LNCAP (cell line): ENCODE results near the gene FRG2C.
A peak's percentile ranks its signal among the peaks of the same experiment; 100 is the strongest.
"Not testable (repeated sequence)": the region's sequence is repeated elsewhere in the genome, so short reads cannot be mapped to it uniquely, and the experiment has no call there.

Experiments
- TF ChIP-seq, protein P1 (sequence below): fragments of 450-650 bp; IDR thresholded peaks from 2 replicates; pipeline ENCODE4 v1.5.1; 2017; ENCODE audit warnings: mild to moderate bottlenecking

FRG2C gene

DNA sequence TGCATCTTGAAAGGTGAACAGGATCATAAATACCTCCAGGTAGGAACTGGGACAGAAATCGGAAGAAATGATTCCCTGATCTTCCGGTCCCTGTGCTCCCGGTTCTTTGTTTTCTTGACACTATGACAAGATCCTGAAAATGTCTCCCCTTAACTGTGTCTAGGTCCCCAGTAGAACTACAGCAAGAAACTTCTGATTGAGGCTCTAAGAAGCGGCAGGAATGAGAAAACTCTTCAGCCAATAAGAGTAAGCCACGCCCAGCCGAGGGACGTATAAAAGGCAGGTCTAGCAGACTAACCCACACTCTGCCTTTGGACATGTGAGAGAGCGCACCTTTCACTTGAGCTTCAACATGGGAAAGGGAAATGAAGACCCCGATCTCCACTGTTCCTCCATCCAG, at the start of gene FRG2C:
TSS of gene FRG2C (plus strand) at position 301 of the 400 bp plus-strand sequence. CDS start at position 353, 52 bp downstream.
- TF ChIP-seq, protein P1, sequence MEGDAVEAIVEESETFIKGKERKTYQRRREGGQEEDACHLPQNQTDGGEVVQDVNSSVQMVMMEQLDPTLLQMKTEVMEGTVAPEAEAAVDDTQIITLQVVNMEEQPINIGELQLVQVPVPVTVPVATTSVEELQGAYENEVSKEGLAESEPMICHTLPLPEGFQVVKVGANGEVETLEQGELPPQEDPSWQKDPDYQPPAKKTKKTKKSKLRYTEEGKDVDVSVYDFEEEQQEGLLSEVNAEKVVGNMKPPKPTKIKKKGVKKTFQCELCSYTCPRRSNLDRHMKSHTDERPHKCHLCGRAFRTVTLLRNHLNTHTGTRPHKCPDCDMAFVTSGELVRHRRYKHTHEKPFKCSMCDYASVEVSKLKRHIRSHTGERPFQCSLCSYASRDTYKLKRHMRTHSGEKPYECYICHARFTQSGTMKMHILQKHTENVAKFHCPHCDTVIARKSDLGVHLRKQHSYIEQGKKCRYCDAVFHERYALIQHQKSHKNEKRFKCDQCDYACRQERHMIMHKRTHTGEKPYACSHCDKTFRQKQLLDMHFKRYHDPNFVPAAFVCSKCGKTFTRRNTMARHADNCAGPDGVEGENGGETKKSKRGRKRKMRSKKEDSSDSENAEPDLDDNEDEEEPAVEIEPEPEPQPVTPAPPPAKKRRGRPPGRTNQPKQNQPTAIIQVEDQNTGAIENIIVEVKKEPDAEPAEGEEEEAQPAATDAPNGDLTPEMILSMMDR: not testable (repeated sequence)

DNA sequence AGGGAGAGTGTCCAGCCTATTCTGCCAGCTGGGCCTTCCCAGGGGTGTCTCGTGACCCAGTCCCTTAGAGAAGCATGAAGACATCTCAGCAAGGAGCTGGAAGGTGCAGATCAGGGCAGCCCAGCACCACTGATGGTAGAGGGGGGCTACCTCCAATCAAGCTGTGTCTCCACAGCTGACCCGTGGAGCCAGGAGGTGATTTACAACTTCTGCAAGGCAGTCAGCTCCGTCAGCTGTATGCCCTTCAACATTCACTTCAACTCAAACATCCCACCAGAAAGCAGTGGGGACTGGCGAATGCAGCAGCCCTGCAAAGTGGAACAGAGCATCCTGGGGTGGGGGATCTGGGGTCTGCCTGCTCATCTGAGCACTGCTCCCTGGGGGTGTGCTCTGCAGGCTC, 32.6 kb upstream of the FRG2C start:
- TF ChIP-seq, protein P1: no peak

DNA sequence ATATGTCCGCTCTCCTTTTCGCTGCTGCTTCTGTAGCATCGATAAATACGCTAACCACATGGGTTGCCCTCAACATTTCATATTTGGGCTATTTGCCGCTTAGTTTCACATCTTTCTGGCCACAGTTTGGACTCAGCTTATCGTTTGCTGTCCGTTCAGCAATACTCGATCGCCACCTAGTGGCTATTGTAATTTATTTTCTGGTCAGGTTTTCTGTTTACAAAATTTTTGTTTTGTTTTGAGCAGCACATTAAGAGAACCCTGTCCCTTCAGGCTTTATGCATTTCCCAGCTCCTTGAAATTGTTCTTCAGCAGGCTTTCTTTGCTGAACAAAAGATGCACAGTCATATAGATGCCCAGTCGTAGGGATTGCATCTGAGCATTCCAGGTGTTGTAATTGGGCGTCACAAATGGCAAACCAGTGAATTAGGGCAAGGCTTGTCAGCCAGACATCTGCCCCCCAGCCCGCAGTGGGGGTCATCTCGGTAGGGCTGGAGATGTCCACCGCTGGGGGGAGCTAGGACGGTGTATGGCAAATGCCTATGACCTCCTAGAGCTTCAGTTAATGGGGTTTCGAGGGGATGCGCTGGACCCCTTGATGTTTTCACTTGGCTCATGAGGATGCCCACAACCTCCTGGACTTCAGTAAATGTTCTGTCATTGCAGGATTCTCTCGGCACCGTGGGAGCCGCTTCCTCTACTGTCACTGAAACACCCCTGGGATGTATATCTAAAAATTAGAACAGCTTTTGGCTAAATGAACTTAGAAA, 20.9 kb upstream of the FRG2C start:
- TF ChIP-seq, protein P1: peak; percentile 48; the same call in 1 of the 2 replicates

DNA sequence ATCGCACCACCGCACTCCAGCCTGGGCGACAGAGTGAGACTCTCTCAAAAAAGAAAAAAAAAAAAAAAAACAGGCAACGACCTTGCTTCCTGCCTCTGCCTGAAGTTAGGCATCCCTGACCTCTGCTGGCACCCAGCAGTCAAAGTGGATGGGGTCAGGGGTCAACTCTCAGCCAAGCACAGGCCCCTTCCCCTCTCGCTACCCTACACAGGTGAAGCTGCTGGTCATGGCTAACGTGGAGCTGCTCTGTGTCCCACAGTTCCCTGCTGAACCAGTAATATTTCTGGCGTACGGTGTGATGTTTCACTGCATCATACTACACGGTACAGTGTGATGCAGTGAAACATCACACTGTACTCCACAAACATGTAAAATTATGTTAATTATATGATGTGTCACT, 13.9 kb upstream of the FRG2C start:
- TF ChIP-seq, protein P1: no peak

DNA sequence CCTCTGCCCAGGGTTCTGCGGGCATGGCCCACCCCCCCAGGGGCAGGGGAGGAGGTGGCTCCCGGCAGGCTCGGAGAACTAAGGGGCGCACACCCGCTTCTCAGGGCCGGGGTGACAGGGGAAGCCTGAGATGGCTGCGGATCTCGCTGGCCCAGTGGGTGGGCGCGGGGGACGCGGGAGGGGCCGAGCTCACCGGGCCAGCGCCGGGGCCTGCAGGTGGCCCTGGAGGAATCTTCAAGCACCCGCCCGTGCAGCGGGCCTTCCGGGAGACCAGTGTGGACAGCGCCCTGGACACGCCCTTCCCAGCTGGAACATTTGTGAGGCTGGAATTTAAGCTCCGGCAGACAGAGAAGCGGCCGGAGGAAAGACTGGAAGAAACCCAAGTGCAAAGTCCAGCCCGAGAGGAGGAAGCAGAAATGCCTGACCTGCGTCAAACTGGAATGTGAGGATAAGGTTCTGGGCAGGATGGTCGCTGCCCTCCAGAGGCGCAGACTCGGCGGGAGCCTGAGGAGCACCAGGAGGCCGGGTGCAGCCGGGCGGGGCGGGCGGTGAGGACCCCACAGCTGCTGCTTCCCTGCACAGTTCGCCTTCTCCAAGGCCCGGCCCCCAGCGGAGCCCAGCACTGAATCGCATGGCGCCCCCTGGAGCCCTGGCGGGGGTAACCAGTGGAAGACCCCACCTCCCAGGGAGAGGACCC, 5.6 kb upstream of the FRG2C start:
- TF ChIP-seq, protein P1: peak; percentile 40; the same call in 1 of the 2 replicates

DNA sequence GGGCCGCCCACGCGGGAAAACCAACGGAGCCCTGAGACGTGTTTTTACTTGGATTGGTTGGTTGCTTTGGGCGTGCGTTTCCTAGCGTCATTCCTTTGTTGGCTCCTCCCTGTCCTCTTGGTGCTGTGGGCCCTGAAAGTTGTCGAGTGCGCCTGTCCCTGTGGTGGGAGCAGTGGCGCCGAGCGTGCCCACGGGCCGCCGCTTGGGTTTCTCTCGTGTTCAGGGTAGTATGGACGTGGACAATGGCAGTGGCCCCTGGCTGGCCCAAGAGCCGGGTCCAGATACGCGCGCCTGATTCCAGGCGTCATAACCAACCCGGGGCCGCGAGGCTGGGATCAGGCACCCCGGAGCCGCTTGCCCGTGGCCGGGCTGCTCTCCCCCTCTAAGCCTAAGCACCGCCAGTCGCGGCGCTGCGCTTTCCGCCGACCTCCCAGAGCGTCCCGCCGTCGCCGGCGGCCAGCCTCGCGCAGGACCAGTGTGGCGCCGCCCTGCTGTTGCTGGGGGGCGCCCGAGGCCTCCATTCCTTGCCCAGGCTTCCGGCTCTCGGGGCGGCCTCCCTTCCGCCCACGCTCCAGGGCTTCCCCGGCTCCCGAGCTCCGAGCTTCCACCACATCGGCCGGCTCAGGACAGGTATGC, 8.1 kb downstream of the FRG2C start:
- TF ChIP-seq, protein P1: peak; percentile 51

DNA sequence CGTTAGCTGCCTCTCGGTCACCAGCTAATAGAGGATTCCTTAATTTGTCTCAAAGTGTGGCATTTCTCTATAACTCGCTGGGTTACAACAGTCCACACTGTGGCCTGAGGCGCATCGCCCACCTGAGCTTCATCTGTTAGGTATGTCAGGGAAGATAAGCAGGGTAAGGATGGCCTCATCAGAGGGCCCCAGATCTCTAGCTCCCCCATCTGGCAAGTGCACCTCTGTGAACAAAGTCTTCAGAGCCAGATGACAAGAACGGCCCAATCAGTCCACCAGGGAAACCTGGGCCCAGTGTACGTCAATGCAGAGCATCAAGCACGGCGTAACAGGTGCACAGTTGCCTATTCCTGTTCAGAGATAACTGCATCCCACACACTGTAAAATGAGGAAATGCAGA, 23.2 kb downstream of the FRG2C start:
- TF ChIP-seq, protein P1: no peak
